ENCODE data around the gene RAB11FIP3.

The RAB11FIP3 gene

DNA sequence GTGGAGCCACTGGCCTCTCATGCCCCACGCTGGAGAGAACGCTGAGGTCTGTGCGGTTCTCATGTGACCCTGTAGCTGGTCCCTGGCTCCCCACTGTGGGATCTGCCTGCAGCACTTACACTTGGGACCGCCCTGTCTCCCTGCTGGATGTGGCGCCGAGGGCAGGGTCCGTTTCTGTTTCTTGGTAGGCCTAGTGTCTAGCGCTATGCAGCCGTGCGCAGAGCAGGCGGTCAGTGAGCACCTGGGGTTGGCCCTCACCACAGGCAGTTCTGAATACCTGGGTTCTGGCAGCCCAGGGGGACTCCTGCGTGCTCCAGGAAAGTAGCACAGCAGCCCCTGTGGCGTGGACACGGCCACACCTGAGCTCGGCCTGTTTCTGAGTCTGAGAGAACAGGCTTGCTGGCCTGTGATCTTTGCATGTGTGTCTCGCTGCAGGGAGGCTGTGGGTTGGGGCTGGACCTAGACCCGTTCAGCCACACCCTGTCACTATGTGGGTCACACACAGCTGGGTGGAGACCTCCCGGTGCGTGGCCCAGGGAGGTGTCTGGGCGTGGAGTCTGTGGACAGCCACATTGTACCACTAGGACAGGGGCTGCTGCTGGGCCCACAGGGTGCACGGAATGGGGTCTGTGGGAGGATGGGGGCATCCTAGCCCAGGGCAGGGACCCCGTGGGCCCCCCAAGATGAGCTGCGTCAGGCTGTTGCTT is 104.8 kb downstream of the RAB11FIP3 start:
- no peak for DNase-seq (ENCODE audit: low read depth in 2 of 2)

DNA sequence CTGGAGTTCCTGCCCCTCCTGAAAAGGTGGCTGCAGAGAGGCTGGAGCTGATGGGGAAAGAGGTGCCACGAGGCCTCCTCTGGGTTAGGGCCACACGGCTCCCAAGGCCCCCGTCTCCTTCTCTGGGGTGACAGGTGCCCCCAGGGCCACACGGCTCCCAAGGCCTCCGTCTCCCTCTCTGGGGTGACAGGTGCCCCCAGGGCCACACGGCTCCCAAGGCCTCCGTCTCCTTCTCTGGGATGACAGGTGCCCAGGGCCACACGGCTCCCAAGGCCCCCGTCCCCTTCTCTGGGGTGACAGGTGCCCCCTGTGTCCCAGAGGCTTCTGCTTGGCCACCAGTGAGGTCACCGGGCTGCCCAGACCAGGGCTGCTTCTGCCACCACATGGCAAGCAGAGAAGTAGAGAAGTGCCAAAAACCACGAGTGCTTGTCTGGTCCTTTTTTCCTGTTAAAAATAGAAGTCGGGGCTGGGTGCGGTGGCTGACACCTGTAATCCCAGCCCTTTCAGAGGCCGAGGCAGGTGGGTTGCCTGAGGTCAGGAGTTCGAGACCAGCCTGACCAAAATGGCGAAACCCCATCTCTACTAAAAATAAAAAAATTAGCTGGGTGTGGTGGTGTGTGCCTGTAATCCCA is 106.2 kb downstream of the RAB11FIP3 start:
- no peak for DNase-seq (ENCODE audit: low read depth in 2 of 2)

DNA sequence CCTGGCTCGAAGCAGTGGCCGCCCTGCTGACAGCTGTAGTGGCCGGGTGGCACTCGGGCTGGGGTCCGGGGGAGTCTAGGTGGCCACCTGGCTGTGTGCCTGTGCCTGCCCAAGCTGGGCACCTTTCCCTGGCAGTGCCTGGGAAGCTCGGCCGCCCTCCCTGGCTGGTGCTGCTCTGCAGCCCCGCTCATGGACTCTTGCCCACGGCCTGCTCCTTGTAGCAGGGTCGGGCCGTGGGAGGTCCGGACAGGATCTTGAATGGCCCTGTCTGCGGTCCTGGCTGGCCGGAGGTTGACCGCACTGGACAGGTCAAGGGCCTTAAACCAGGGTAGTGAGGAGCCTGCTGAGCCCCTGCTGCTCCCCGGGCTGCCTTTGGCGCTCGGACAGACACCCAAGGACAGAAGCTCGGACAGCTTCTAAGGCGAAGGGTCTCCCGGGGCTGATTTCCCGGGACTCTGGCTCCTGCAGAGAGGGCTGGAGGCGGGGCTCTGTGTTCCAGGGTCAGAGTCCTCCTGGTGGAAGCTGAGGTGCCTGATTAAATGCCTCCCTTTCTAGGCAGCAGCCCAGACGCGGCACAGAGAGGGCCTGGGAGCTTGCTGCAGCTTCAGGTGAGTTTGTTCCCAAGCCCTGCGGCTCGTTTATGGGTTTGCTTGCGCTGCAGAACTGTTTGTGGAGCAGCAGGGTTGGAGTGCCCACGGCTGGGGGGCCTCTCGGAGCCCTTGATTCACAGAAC is 108.1 kb downstream of the RAB11FIP3 start:
- DNase-seq (ENCODE audit: low read depth in 2 of 2): no peak

DNA sequence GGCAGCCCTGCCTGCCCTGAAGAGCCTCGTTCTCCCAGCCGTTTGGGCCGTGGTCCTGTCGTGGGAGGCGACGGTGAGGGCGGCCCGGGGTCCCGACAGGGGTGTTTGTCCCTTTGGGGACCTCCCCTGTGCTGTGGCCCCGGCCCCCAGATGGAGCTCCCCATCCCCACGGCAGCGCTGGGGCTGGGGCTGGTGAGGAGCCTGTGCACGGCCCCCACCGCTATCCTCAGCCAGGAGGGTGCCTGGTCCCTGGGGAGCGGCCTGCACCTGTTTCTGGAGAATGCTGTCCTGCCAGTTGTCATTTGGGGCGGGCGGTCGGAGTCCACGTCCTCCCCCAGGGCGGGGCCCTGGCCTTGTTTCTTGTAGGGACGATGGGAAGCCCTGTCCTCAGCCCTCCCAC is 108.7 kb downstream of the RAB11FIP3 start:
- no peak for DNase-seq (ENCODE audit: low read depth in 2 of 2)

DNA sequence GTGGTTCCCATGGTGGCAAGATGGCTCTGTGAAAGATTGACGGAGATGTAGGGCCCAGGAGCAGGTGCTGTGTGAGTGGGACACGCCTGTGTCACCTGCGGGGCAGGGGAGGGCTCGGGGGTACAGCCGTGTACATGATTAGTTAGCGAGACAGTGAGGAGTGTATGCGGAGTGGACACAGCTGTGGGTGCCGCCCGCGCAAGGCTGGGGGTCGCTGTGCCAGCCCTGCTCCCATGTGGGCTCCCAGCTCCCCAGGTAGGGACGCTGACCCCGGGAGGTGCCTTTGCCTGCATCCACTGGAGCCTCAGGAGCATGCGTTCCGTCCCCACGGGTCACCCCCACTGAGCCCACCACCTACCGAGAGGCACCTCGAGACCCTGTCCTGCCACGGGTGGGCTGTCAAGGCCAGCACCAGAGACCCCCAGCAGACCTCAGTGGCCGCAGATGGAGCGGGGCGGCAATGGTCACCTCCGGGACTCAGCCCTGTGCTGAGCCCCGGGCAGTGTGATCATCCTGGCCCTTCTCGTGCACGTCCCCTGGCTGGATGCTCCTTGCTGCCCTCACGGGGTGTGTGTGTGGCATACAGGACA is 109.5 kb downstream of the RAB11FIP3 start:
- no peak for DNase-seq (ENCODE audit: low read depth in 2 of 2)

DNA sequence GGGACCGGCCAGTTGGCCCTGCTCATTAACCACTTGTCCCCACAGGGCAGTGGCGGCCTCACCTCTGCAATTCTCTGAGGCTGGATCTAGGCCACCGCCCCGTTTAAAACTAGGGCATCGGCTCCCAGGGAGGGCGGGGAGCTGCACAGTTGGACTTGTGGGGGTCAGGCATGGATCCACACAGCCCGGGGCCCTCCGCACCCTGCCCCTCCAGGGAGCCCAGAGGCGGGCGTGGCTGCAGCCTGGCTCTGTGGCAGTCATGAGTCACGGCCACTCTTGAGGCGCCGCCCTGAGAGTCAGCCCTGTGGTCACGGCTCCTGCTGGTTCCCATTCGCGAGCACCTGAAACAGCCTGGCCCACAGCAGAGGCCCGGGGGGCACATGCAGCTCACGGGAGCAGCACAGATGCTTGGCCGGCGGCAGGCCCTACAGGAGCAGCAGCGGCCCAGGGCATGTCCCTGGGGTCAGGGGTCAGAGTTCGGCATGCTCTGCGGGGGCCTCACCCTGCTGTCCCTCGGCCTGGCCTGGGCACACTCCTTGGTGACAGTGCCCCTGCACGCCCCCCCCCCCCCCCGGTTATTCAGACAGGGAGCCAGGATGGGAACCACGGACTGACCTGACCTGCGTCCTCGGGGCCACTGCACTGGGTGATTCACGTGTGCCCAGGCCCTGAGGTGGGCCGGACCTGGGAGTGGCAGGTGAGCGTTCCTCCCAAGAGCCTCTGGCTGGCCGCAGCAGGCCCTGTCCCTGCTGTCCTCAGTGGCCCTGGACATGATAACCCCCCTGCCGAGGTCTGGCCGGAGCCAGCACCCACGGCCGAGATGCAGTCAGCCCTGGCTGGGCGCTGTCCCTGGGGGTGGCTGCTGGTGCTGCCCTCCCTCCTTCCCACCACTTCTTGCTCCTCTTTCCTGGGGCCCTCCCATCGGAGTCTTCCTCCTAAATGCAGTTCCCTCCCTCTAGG is 110.3 kb downstream of the RAB11FIP3 start:
- DNase-seq (ENCODE audit: low read depth in 2 of 2): no peak

DNA sequence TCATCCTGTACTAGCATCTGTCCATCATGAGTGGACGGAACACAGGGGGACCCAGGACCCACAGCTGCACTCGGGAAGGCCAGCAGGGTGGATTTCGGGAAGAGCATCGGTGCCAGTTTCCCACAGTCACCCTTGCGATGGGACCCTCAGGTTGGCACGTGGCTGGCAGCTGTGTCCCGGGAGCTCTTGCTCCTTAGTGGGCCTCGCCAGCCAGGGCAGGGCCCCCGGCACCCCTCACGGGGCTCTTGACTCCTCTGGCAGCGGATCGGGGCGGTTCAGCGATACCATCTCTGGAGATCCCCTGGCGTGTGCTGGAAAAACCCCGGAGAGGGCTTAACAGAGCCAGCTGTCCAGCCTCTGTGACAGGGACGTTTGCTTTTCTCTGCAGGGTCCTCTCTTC is 111.3 kb downstream of the RAB11FIP3 start:
- no peak for DNase-seq (ENCODE audit: low read depth in 2 of 2)

- DNase-seq (ENCODE audit: low read depth in 2 of 2): no peak
Observed at GRCh38 chr16:537415-538335, 112.2 kb downstream of the RAB11FIP3 start.

DNA sequence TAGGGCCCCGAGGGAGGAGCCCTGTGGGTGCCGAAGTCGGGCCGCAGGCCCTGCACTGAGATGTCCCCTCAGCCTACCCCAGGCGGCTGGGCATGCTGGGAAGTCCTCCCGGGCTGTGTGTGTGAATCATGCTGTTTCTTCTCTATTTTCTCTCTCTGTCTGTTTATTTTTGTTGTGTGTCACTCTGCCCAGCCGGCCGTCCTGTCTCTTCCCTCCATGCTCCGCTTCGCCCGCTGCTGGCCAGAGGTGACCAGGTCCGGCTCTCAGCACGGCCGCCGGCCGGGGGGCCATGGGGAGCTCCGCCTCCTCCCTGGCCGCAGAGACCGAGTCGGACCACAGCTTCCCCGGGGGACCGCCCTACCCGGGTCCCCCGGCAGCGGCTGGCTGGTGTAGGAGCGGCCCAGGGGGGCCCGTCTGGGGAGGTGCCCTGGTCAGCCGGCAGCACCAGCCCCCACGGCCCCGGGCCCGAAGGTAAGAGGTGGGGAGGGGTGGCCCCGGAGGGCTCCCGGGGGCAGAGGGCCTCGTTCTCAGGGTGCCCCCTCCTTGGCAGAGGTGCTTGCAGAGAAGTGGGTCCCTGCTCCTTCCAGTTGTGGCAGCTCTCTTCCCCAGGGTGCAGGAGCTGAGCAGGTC is 114.6 kb downstream of the RAB11FIP3 start:
- no peak for DNase-seq (ENCODE audit: low read depth in 2 of 2)

GRCh38 chr16:540645-541340 is 115.3 kb downstream of the RAB11FIP3 start:
- no peak for DNase-seq (ENCODE audit: low read depth in 2 of 2)

DNA sequence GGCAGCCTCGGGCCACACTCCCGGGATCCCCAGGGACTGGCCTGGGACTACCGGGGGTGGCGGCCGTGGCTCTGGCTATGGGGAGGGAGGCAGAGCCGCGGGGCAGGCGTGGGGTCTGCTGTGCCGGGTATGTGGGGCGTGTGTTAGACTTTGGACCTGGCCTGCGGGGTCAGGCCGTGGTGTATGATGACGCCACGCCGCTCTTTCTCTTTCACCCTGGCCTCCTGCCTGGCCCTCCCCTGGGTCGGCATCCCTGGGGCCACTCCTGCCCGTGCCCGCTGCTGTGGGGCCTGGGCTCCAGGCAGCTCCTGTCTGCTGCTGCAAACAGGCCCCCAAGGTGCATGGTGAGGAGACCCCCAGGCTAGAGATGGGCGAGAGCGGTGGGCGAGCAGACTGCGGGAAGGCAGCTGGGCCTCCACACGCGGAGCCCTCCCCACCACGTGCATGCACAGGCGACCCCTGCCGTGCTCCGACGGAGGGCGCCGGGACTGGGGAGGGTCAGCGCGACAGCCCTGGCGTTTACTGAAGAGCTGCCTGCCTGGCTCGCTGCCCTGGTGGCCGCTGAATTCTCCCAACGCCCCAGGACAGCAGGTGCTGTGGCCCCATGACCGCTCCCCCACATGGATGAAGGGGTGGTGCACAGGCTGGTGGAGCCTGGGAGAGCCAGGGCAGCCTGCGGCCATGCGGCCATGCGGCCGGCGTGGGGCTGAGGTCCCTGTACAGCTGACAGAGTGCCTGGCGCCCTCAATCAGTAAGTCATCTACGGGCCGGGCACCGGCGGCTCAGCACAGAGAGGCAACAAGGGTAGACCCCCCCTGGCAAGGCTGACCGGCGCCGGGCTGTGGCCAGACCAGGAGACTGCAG is 118.1 kb downstream of the RAB11FIP3 start:
- DNase-seq (ENCODE audit: low read depth in 2 of 2): no peak

DNA sequence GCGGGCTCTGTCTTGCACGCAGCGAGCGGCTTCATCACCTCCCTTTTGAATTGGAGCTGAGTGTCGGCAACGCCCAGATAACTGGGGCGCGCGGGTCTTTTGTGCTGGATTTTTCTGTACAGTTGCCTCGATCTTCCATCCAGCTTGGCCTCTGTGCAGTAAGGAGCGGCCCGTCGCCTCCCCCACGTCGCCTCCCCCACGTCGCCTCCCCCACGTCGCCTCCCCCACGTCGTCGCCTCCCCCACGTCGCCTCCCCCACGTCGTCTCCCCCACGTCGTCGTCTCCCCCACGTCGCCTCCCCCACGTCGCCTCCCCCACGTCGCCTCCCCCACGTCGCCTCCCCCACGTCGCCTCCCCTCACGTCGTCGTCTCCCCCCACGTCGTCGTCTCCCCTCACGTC is 119.1 kb downstream of the RAB11FIP3 start:
- DNase-seq (ENCODE audit: low read depth in 2 of 2): no peak

GRCh38 chr16:546909-547770 is 121.7 kb downstream of the RAB11FIP3 start:
- DNase-seq (ENCODE audit: low read depth in 2 of 2): peak in 1 of 2 donors; percentile 27

DNA sequence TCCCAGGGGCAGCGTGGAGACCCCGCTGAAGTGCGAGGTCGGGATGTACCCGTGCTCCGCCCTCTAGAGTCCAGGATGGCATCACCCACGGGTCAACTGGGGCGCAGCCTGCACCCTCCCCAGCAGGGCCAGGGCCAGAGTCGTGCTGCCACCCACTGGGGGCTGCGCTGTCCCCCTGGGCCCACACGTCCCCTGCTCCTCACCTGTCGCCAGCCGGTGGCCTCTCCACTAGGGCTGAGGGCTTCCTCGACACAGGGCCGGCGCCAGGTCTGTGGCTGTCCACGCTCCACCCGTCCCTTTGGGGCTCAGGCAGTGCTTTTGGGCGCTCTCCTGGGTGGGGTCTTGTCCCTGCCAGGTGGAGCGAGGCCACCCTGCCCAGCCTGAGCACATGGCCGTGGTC is 123.1 kb downstream of the RAB11FIP3 start:
- no peak for DNase-seq (ENCODE audit: low read depth in 2 of 2)

GRCh38 chr16:549544-550263 is 124.3 kb downstream of the RAB11FIP3 start:
- no peak for DNase-seq (ENCODE audit: low read depth in 2 of 2)

- no peak for DNase-seq (ENCODE audit: low read depth in 2 of 2)
Observed at GRCh38 chr16:551210-551609, 125.8 kb downstream of the RAB11FIP3 start.

- DNase-seq (ENCODE audit: low read depth in 2 of 2): no peak
Observed at GRCh38 chr16:552171-552570, 126.7 kb downstream of the RAB11FIP3 start.

All from stimulated activated CD8-positive, alpha-beta memory T cell treated with anti-CD3 and anti-CD28 coated beads, Interleukin-7, amount 100 ng/mL, for 1 hour (primary cell).